Activated CD8-positive, alpha-beta memory T cell treated with anti-CD3 and anti-CD28 coated beads, Interleukin-2, amount 50 U/mL, for 1 hour (primary cell): ENCODE results near the gene SEC11A.
"Not testable (repeated sequence)": the region's sequence is repeated elsewhere in the genome, so short reads cannot be mapped to it uniquely, and the experiment has no call there.

ENCODE experiments used
- DNase-seq: peaks from one replicate; pipeline ENCODE4 v3.0.0-alpha.2; 2020; ENCODE audit errors: extremely low read depth

SEC11A gene

DNA sequence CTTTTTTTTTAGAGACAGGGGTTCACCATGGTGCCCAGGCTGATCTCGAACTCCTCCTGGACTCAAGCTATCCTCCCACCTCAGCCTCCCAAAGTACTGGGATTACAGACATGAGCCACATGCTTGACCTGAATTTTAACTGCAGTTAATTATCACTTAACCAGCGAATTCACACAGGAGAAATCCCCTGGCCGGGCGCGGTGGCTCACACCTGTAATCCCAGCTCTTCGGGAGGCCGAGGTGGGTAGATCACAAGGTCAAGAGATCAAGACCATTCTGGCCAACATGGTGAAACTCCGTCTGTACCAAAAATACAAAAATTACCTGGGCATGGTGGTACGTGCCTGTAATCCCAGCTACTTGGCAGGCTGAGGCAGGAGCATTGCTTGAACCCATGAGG lies 74.1 kb downstream of the SEC11A start:
- not testable (repeated sequence) for DNase-seq

DNA sequence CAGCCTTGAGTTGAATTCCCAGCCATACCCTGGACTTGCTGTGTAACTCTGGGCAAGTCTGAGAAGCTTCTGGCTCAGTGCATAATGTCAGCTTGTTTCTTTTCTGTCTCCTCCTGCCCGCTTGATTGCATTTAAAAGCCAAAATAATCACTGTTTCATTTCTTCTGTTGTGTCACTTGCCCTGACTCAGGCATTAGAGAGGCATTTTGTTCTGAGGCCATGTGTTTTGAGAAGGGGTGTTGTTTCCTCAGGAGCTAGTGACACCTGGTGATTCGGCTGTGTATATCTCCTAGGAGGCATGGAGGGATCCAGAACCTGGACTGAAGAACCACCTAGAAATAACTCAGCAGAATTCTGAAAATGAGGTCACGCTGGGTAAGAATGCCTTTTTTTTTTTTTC lies 77.8 kb downstream of the SEC11A start:
- DNase-seq = no peak

DNA sequence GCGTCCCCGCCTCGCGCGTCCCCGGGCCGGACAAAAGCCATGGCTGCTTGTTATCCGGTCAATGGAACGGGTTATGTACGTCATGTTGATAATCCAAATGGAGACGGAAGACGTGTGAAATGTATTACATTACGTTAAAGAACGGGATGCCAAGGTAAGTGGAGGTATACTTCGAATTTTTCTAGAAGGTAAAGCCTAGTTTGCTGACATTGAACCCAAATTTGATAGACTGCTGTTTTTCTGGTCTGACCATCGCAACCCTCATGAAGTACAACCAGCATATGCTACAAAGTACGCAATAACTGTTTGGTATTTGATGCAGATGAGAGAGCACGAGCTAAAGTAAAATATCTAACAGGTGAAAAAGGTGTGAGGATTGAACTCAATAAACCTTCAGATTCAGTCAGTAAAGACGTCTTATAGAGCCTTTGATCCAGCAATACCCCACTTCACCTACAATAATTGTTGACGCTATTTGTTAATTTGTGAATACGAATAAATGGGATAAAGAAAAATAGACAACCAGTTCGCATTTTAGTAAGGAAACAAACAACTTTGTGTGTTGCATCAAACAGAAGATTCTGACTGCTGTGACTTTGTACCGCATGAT lies 81.6 kb downstream of the SEC11A start:
- no peak for DNase-seq

DNA sequence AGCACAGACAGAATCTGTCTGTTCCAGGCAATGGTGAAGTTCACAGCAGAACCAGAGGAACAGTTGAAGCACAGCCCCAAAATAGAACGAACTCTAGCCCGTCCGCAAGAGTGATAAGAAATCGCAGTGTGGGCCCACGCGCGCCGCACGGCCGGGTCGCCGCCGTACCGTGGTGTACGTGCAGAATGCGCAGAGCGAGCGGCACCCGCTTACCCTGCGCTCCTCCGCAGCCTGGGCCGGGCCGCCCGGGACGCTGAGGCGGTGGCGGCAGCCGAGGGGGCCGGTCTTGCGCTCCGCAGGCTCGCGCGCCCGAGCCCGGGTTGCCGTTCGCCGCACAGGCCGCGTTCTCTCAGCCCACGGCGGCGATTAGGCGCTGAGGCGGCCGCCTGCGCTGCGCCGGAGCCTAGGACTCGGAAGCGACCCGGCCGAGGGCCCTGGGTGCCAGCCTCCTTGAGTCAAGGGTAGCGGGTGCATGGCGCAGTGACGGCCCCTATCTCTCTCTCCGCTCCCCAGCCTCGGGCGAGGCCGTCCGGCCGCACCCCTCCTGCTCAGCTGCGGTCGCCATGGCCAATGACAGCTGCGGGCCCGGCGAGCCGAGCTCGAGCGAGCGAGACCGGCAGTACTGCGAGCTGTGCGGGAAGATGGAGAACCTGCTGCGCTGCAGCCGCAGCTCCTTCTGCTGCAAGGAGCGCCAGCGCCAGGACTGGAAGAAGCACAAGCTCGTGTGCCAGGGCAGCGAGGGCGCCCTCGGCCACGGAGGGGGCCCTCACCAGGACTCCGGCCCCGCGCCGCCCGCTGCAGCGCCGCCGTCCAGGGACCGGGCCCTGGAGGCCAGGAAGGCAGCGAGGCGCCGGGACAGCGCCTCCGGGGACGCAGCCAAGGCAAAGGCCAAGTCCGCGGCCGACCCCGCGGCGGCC lies 82.4 kb downstream of the SEC11A start:
- DNase-seq = no peak

DNA sequence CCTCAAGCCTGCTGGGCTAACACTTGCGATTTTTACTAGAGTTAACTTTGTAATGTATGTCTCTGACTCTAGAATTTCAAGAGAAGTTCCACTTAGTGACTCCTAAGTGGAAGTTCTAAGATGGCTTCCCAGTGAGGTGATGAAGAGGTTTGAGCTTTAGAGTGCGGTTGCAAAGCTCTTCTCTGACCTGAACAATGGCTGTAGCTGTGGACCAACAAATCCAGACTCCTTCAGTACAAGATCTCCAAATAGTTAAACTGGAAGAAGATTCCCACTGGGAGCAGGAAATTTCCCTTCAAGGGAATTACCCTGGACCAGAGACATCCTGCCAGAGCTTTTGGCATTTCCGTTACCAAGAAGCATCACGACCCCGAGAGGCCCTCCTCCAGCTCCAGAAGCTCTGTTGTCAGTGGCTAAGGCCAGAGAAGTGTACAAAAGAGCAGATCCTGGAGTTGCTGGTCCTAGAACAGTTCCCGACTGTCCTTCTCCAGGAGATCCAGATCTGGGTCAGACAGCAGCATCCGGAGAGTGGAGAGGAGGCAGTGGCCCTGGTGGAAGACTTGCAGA lies 84.2 kb downstream of the SEC11A start:
- no peak for DNase-seq

DNA sequence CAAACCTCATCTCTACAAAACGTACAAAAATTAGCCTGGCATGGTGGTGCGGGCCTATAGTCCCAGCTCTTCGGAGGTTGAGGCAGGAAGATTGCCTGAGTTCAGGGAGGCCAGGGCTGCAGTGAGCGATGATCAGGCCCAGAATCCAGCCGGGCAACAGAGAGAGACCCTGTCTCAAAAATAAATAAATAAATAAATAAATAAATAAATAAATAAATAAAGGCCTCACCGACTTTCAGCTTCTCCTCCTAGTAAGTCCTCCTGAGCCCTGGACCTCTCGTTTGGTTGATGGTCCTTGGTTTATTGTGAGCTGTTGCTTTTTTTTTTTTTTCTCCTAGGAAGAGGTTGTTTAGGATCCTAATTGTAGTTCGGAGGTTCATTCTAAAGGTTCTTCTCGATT lies 86.9 kb downstream of the SEC11A start:
- no peak for DNase-seq

DNA sequence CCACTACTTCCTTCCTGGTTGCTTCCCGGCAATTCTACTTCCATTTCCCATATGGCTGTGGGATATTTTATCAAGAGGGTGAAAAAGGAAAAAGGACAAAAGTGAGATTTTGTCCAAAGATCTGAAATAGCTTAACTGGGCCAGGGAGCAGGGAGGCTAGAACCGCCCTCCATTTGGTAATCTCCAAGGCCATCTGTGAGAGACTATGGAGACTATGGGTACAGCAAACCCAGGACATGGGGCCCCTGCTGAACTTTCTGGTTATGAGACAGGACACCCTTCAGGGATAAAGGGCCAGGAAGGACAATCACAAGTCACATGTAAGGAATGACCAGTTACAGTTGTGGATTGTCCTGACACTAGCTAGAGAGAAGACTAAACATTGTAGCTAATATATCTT lies 90.8 kb downstream of the SEC11A start:
- no peak for DNase-seq

DNA sequence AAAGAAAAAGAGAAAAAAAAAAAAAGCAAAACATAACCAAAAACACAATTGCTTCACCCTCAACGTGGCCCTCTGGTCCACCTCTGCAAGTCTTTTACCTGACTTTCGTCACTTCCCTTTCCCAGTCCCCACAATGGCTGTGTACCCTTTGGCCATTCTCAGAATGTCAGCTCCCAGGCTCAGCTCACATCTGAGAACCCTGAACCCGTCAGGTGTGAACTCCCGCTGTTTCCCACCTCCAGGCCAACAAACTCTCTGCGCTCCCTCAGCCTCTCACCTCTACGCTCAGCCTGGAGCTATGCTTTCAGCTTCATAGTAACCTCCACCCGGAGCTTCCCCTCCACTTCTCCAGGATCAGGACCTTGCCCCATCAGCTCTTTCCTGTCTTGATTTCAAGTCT lies 91.6 kb downstream of the SEC11A start:
- no peak for DNase-seq

DNA sequence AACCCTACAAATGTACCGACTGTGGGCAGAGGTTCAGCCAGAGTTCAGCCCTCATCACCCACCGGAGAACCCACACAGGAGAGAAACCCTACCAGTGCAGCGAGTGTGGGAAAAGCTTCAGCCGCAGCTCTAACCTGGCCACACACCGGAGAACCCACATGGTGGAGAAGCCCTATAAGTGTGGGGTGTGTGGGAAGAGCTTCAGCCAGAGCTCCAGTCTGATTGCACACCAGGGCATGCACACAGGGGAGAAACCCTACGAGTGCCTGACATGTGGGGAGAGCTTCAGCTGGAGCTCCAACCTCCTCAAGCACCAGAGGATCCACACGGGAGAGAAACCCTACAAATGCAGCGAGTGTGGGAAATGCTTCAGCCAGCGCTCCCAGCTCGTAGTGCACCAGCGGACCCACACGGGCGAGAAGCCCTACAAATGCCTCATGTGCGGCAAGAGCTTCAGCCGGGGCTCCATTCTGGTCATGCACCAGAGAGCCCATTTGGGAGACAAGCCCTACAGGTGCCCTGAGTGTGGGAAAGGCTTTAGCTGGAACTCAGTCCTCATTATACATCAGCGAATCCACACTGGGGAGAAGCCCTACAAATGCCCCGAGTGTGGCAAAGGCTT lies 94.5 kb downstream of the SEC11A start:
- no peak for DNase-seq

DNA sequence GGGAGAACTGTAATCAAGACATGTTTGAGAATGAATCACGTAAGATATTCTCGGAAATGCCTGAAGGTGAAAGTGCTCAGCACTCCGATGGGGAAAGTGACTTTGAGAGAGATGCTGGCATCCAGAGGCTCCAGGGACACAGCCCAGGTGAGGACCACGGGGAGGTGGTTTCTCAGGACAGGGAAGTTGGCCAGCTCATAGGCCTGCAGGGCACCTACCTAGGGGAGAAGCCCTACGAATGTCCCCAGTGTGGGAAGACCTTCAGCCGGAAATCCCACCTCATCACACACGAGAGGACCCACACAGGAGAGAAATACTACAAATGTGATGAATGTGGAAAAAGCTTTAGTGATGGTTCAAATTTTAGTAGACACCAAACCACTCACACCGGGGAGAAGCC lies 95.3 kb downstream of the SEC11A start:
- DNase-seq = no peak
